PC-3 (cell line): ENCODE measurements around the gene PRXL2A.

Experiments
- CTCF ChIP-seq: fragments of 300-600 bp; sonication (generic); conservative IDR thresholded peaks from 2 replicates; pipeline ENCODE4 v1.5.1; 2017; ENCODE audit warnings: antibody characterized with exemption, low read depth, mild to moderate bottlenecking, low read length
- EZH2 ChIP-seq: fragments of 300-600 bp; sonication (generic); IDR thresholded peaks from one replicate; pipeline ENCODE4 v1.6.1; 2017; ENCODE audit warnings: antibody characterized with exemption, mild to moderate bottlenecking, low read length; ENCODE audit not compliant: unreplicated experiment
- EZH2phosphoT487 ChIP-seq: fragments of 300-600 bp; sonication (generic); IDR thresholded peaks from 2 replicates; pipeline ENCODE4 v1.6.1; 2018; ENCODE audit warnings: mild to moderate bottlenecking, antibody characterized with exemption, low read length, borderline replicate concordance

- TF ChIP-seq CTCF (no peak), EZH2phosphoT487 (no peak), EZH2 (no peak)
These were observed 59.7 kb downstream of the PRXL2A start for GRCh38 chr10:80468002-80468401.
